Ascending aorta (tissue), 2 donors: ENCODE results near the gene PLEKHA1. TPM values are rescaled to one million over a fixed set of nuclear protein-coding genes. Genes with fewer than 3 reads are reported as not detected.

Source experiments
- DNase-seq, 2 donors: peaks; one replicate each; pipeline ENCODE4 v3.0.0-alpha.2; 2019; ENCODE audit warnings: low spot score in 2 of 2
- H3K27ac ChIP-seq, 2 donors: fragments of 200-600 bp; sonication (generic); one replicate each; pipeline ENCODE4 v1.5.1; 2016 to 2017; ENCODE audit warnings: mild to moderate bottlenecking in 1 of 2
- H3K27me3 ChIP-seq: fragments of 200-600 bp; sonication (generic); one replicate; pipeline ENCODE4 v1.5.1; 2017
- H3K36me3 ChIP-seq, 2 donors: fragments of 200-600 bp; sonication (generic); one replicate each; pipeline ENCODE4 v1.5.1; 2016
- H3K4me1 ChIP-seq, 2 donors: fragments of 200-600 bp; sonication (generic); one replicate each; pipeline ENCODE4 v1.5.1; 2016 to 2017; ENCODE audit warnings: mild to moderate bottlenecking in 1 of 2
- H3K4me3 ChIP-seq, 2 donors: fragments of 200-600 bp; sonication (generic); one replicate each; pipeline ENCODE4 v1.5.1; 2016 to 2017; ENCODE audit warnings: mild to moderate bottlenecking in 1 of 2
- H3K9me3 ChIP-seq, 2 donors: fragments of 200-600 bp; sonication (generic); one replicate each; pipeline ENCODE4 v1.5.1; 2016
- CTCF ChIP-seq, 3 experiments: fragments of 200-600 bp in 2 of 3; fragments of 450-650 bp in 1 of 3; sonication (generic) in 2 of 3; IDR thresholded peaks; one replicate each; pipeline ENCODE4 v1.5.1; 2016 to 2019; ENCODE audit warnings: antibody characterized with exemption in 3 of 3, mild to moderate bottlenecking in 1 of 3, moderate library complexity in 1 of 3
- intact Hi-C: fragments of 100-400 bp; cut with DNase I; formaldehyde crosslinking; loops from one replicate; pipeline ENCODE4 v1.15.1; 2023
- total RNA-seq: library from RNA; depleted of rRNA; stranded (reverse); fragments of >200 nt; gene quantifications from one replicate; pipeline ENCODE4 v1.1.0, GENCODE V29; 2016

Gene PLEKHA1
- total RNA-seq, 1 donor from 2014 or later = 128 TPM

GRCh38 chr10:122457934-122458333 lies 83.4 kb downstream of the PLEKHA1 start:
- Histone ChIP-seq H3K9me3 (no peaks in the 10 kb centered on the region), H3K4me1 (peaks cover 3 to 7% of the 10 kb centered on the region in 2 donors), H3K36me3 (no peaks in the 10 kb centered on the region), H3K27me3 (no peaks in the 10 kb centered on the region), H3K4me3 (no peak overlapping the region), H3K27ac (no peak overlapping the region)
- intact Hi-C loops = no loop called here
- DNase-seq = no peak
- no peak for TF ChIP-seq CTCF (IDR thresholded peaks at IDR 0.05)

DNA sequence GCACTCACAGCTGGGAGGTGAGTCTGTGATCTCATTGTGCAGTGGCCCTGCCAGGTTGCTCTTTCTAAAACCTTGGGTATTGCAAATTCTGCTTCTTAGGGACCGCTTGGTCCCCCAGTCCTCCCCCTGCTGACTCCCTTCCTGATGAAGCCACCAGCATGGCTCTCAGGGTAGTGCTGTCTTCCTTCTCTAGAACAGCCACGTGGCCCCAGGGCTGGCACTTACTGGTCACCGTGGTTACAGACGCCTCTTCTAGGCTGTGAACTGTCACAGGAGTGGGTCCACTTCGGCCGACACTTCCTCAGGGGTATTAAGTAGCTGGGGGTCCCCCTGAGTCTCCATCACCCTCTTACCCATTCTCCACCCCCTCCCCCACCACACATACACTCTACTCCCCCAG lies 84.2 kb downstream of the PLEKHA1 start:
- no peak overlapping the region for H3K27ac ChIP-seq
- intact Hi-C loops = no loop called here
- no peaks in the 10 kb centered on the region for H3K27me3 ChIP-seq
- H3K4me1 ChIP-seq = peaks cover 3 to 9% of the 10 kb centered on the region in 2 donors
- no peaks in the 10 kb centered on the region for H3K36me3 ChIP-seq
- no peak for TF ChIP-seq CTCF (IDR thresholded peaks at IDR 0.05)
- DNase-seq = no peak
- H3K9me3 ChIP-seq = no peaks in the 10 kb centered on the region
- H3K4me3 ChIP-seq = no peak overlapping the region

GRCh38 chr10:122459561-122460273 lies 85.2 kb downstream of the PLEKHA1 start:
- intact Hi-C loops = loop anchor here (10.0 kb wide), 1 partner anchor 315 kb away; no protein-coding TSS in a partner anchor
- no peak for DNase-seq
- TF ChIP-seq CTCF (IDR thresholded peaks at IDR 0.05) = no peak
- Histone ChIP-seq H3K27me3 (no peaks in the 10 kb centered on the region), H3K27ac (no peak overlapping the region), H3K36me3 (no peaks in the 10 kb centered on the region), H3K9me3 (no peaks in the 10 kb centered on the region), H3K4me3 (no peak overlapping the region), H3K4me1 (peaks cover 3 to 19% of the 10 kb centered on the region in 2 donors)

GRCh38 chr10:122460891-122461293 lies 86.4 kb downstream of the PLEKHA1 start:
- Histone ChIP-seq H3K9me3 (no peaks in the 10 kb centered on the region), H3K27ac (peak overlapping the region; percentile 76 to 82), H3K27me3 (no peaks in the 10 kb centered on the region), H3K4me1 (peaks cover 6 to 25% of the 10 kb centered on the region in 2 donors), H3K4me3 (peak overlapping the region; percentile 94 to 96), H3K36me3 (no peaks in the 10 kb centered on the region)
- TF ChIP-seq CTCF (IDR thresholded peaks at IDR 0.05) = no peak
- no peak for DNase-seq
- intact Hi-C loops = loop anchor here (10.0 kb wide), 1 partner anchor 316 kb away; no protein-coding TSS in a partner anchor

DNA sequence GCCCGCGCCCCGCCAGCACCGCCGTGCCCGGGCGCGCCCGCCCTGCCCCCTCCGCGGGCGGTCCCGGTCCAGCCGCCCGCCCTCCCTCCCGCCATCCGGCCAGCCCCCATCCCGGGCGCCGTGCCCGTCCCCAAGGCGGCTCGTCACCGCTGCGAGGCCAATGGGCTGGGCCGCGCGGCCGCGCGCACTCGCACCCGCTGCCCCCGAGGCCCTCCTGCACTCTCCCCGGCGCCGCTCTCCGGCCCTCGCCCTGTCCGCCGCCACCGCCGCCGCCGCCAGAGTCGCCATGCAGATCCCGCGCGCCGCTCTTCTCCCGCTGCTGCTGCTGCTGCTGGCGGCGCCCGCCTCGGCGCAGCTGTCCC lies 86.8 kb downstream of the PLEKHA1 start, which contains the start of gene HTRA1:
Gene HTRA1 (plus strand): TSS at position 187 of the 362 bp plus-strand sequence. CDS start 100 bp downstream, at position 287.
- peak within 1 kb of the TSS; percentile 87 to 93 for H3K27ac ChIP-seq
- peaks cover 6 to 27% of the 10 kb centered on the region in 2 donors for H3K4me1 ChIP-seq
- intact Hi-C loops = loop anchor here (10.0 kb wide), 1 partner anchor 317 kb away; no protein-coding TSS in a partner anchor
- no peaks in the 10 kb centered on the region for H3K9me3 ChIP-seq
- peak within 1 kb of the TSS; percentile 94 to 96 for H3K4me3 ChIP-seq
- no peaks in the 10 kb centered on the region for H3K27me3 ChIP-seq
- no peak for TF ChIP-seq CTCF (IDR thresholded peaks at IDR 0.05)
- DNase-seq = peak in 1 of 2 donors; percentile 88
- no peaks in the 10 kb centered on the region for H3K36me3 ChIP-seq
